WTC11 (cell line): ENCODE data around the gene CRLF1. TPM values are rescaled to one million over a fixed set of nuclear protein-coding genes. Genes with fewer than 3 reads are reported as not detected.

Experiments
- ATAC-seq: fragments of 200-7000 bp; cut with Tn5 transposase; 2 replicates; pipeline ENCODE4 v1.10.0; 2021; ENCODE audit warnings: mild to moderate bottlenecking, moderate library complexity
- CTCF ChIA-PET: fragments of 300-600 bp; sonication (Branson Sonifier 250); formaldehyde crosslinking; loops from one replicate; lab custom pipeline; 2021; ENCODE audit warnings: antibody characterized with exemption; lab: Charles Lee
- POLR2A ChIA-PET: fragments of 350-600 bp; sonication (Branson Sonifier 250); formaldehyde crosslinking; loops from one replicate; lab custom pipeline; 2021; ENCODE audit warnings: antibody characterized with exemption; lab: Charles Lee
- DNase-seq: peaks from one replicate; pipeline ENCODE4 v3.0.0; 2021; ENCODE audit warnings: low spot score
- H3K27ac Mint-ChIP-seq: 2 replicates; pipeline ENCODE4 v1.8.0; 2021; ENCODE audit warnings: mixed read lengths
- H3K27me3 Mint-ChIP-seq: 2 replicates; pipeline ENCODE4 v1.8.0; 2021; ENCODE audit warnings: low read depth, mild to moderate bottlenecking, moderate library complexity, mixed read lengths
- H3K36me3 Mint-ChIP-seq: 2 replicates; pipeline ENCODE4 v1.8.0; 2021; ENCODE audit warnings: mixed read lengths
- H3K4me1 Mint-ChIP-seq: 2 replicates; pipeline ENCODE4 v1.8.0; 2022; ENCODE audit warnings: mixed read lengths
- H3K4me3 Mint-ChIP-seq: 2 replicates; pipeline ENCODE4 v1.8.0; 2021; ENCODE audit warnings: mild to moderate bottlenecking, moderate library complexity, mixed read lengths
- H3K9me3 Mint-ChIP-seq: 2 replicates; pipeline ENCODE4 v1.8.0; 2021; ENCODE audit warnings: mixed read lengths
- ARID4B ChIP-seq: sonication (generic); formaldehyde crosslinking; IDR thresholded peaks from 2 replicates; pipeline ENCODE4 v1.8.0; 2023; ENCODE audit warnings: missing genetic modification reagents, mild to moderate bottlenecking, borderline replicate concordance
- CREM ChIP-seq: sonication (generic); formaldehyde crosslinking; IDR thresholded peaks from 2 replicates; pipeline ENCODE4 v1.8.1; 2022; ENCODE audit warnings: mild to moderate bottlenecking, missing genetic modification reagents, moderate library complexity
- CTCF ChIP-seq: fragments of 200-600 bp; IDR thresholded peaks from 2 replicates; pipeline ENCODE4 v1.8.0; 2022; ENCODE audit warnings: antibody characterized with exemption
- E2F5 ChIP-seq: sonication (generic); formaldehyde crosslinking; IDR thresholded peaks from 2 replicates; pipeline ENCODE4 v1.8.1; 2022; ENCODE audit warnings: mild to moderate bottlenecking, moderate library complexity, missing genetic modification reagents
- ERG ChIP-seq: fragments of 250-450 bp; sonication (Bioruptor Pico); IDR thresholded peaks from 2 replicates; pipeline ENCODE4 v1.8.0; 2021; ENCODE audit warnings: mild to moderate bottlenecking
- JUN ChIP-seq: sonication (generic); formaldehyde crosslinking; IDR thresholded peaks from 2 replicates; pipeline ENCODE4 v1.8.0; 2023; ENCODE audit warnings: mild to moderate bottlenecking, missing genetic modification reagents
- NFE2L1 ChIP-seq: sonication (generic); formaldehyde crosslinking; IDR thresholded peaks from 2 replicates; pipeline ENCODE4 v1.8.1; 2023; ENCODE audit warnings: missing genetic modification reagents
- PREB ChIP-seq: sonication (generic); formaldehyde crosslinking; IDR thresholded peaks from 2 replicates; pipeline ENCODE4 v1.8.1; 2022; ENCODE audit warnings: mild to moderate bottlenecking, missing genetic modification reagents, moderate library complexity, borderline replicate concordance
- TEAD4 ChIP-seq: sonication (generic); formaldehyde crosslinking; IDR thresholded peaks from 2 replicates; pipeline ENCODE4 v1.8.0; 2022; ENCODE audit warnings: mild to moderate bottlenecking, missing genetic modification reagents
- USF1 ChIP-seq: sonication (generic); formaldehyde crosslinking; IDR thresholded peaks from 2 replicates; pipeline ENCODE4 v1.8.0; 2022; ENCODE audit warnings: mild to moderate bottlenecking, missing genetic modification reagents
- total RNA-seq: library from RNA; stranded (reverse); gene quantifications from 3 replicates; pipeline ENCODE4 v1.2.3, GENCODE V29; 2021

The CRLF1 gene
- total RNA-seq, 1 experiment from 2014 or later, result 36.4 TPM

- TF ChIP-seq E2F5 (CRISPR knock-in tag) (no peak), TEAD4 (CRISPR knock-in tag) (no peak), CTCF (no peak)
Observed at GRCh38 chr19:18566953-18567352, 39.6 kb downstream of the CRLF1 start (continued).

- Mint-ChIP-seq H3K9me3 (no peaks in the 10 kb centered on the region), H3K36me3 (peaks cover 36% of the 10 kb centered on the region)
Observed at GRCh38 chr19:18562086-18562485, 44.5 kb downstream of the CRLF1 start.

More at GRCh38 chr19:18562086-18562485, 44.5 kb downstream of the CRLF1 start:
- DNase-seq, result no peak
- H3K4me3 Mint-ChIP-seq, result no peak overlapping the region
- TF ChIP-seq ERG (CRISPR knock-in tag) (no peak), NFE2L1 (CRISPR knock-in tag) (no peak), ARID4B (CRISPR knock-in tag) (no peak), PREB (CRISPR knock-in tag) (no peak), JUN (CRISPR knock-in tag) (no peak), CREM (no peak), CTCF (no peak), USF1 (no peak)
- POLR2A ChIA-PET, result no interaction called here
- H3K4me1 Mint-ChIP-seq, result peaks cover 8% of the 10 kb centered on the region
- no peaks in the 10 kb centered on the region for H3K27me3 Mint-ChIP-seq
- CTCF ChIA-PET, result no interaction called here
- H3K27ac Mint-ChIP-seq, result no peak overlapping the region; the same call in 1 of the 2 replicates
- no peak for ATAC-seq
